Activated CD4-positive, alpha-beta T cell treated with anti-CD3 and anti-CD28 coated beads, Interleukin-2, amount 50 U/mL, for 16 hours (primary cell): ENCODE measurements around the gene SRPK1.
A peak's percentile ranks its signal among the peaks of the same experiment; 100 is the strongest.

Source experiments
- DNase-seq: peaks from one replicate; pipeline ENCODE4 v3.0.0-alpha.2; 2020

The SRPK1 gene

GRCh38 chr6:35809809-35810208 is 111.1 kb downstream of the SRPK1 start:
- no peak for DNase-seq

- no peak for DNase-seq
Observed at GRCh38 chr6:35808688-35809087, 112.2 kb downstream of the SRPK1 start.

GRCh38 chr6:35804996-35805736 is 115.7 kb downstream of the SRPK1 start, which contains the start of gene LHFPL5:
TSS of gene LHFPL5 (plus strand) at chr6:35805352. CDS start at chr6:35805671, 319 bp downstream.
- peak; percentile 14 for DNase-seq

- DNase-seq = no peak
Observed at GRCh38 chr6:35801148-35801547, 119.8 kb downstream of the SRPK1 start.

GRCh38 chr6:35798706-35799105 is 122.2 kb downstream of the SRPK1 start:
- no peak for DNase-seq

- DNase-seq = no peak
Observed at GRCh38 chr6:35797837-35798526, 122.9 kb downstream of the SRPK1 start.

GRCh38 chr6:35796236-35796635 is 124.7 kb downstream of the SRPK1 start:
- DNase-seq = no peak

GRCh38 chr6:35795453-35796071 is 125.3 kb downstream of the SRPK1 start:
- DNase-seq = no peak

GRCh38 chr6:35794536-35795452 is 126.1 kb downstream of the SRPK1 start:
- no peak for DNase-seq

GRCh38 chr6:35790683-35791082 is 130.2 kb downstream of the SRPK1 start:
- DNase-seq = no peak

GRCh38 chr6:35788423-35788982 is 132.4 kb downstream of the SRPK1 start:
- DNase-seq = no peak

GRCh38 chr6:35787266-35788218 is 133.4 kb downstream of the SRPK1 start:
- DNase-seq = no peak

- DNase-seq = no peak
Observed at GRCh38 chr6:35786810-35787209, 134.1 kb downstream of the SRPK1 start.

- DNase-seq = no peak
Observed at GRCh38 chr6:35786272-35786671, 134.6 kb downstream of the SRPK1 start.

- no peak for DNase-seq
Observed at GRCh38 chr6:35784200-35784599, 136.7 kb downstream of the SRPK1 start.
